Neuronal stem cell (in vitro differentiated cells): ENCODE data around the gene MPPED2.

Source experiments
- DNase-seq: peaks from one replicate; pipeline ENCODE4 v3.0.0-alpha.2; 2013; ENCODE audit warnings: low spot score
- H2AFZ ChIP-seq: one replicate; pipeline ENCODE4 v1.6.1; 2013; ENCODE audit warnings: mild to moderate bottlenecking, low read length, inconsistent platforms
- H2AK5ac ChIP-seq: 2 replicates; pipeline ENCODE4 v1.6.1; 2013; ENCODE audit warnings: low read depth, mild to moderate bottlenecking, inconsistent platforms, low read length, moderate library complexity, mixed read lengths
- H2BK120ac ChIP-seq: 2 replicates; pipeline ENCODE4 v1.6.1; 2013; ENCODE audit warnings: low read depth, mild to moderate bottlenecking, inconsistent platforms, low read length, moderate library complexity, mixed read lengths
- H2BK12ac ChIP-seq: one replicate; pipeline ENCODE4 v1.6.1; 2013; ENCODE audit warnings: low read length, inconsistent platforms
- H2BK15ac ChIP-seq: 2 replicates; pipeline ENCODE4 v1.6.1; 2013; ENCODE audit warnings: mild to moderate bottlenecking, low read length, inconsistent platforms, mixed read lengths
- H2BK5ac ChIP-seq: one replicate; pipeline ENCODE4 v1.6.1; 2013; ENCODE audit warnings: inconsistent platforms, mild to moderate bottlenecking, low read length, moderate library complexity
- H3K14ac ChIP-seq: one replicate; pipeline ENCODE4 v1.6.1; 2013; ENCODE audit warnings: low read length, inconsistent platforms
- H3K18ac ChIP-seq: 2 replicates; pipeline ENCODE4 v1.6.1; 2013; ENCODE audit warnings: low read length, inconsistent platforms
- H3K23ac ChIP-seq: 2 replicates; pipeline ENCODE4 v1.6.1; 2013; ENCODE audit warnings: low read depth, mild to moderate bottlenecking, mixed read lengths, low read length, inconsistent platforms; ENCODE audit not compliant: poor library complexity
- H3K27ac ChIP-seq: replicated peaks from 3 replicates; pipeline ENCODE4 v1.5.1; 2013; ENCODE audit warnings: low read length, inconsistent platforms
- H3K27me3 ChIP-seq, 3 experiments: 2 replicates each; pipeline ENCODE4 v1.6.1; 2013; ENCODE audit warnings: low read length in 3 of 3, mild to moderate bottlenecking in 2 of 3, inconsistent platforms in 1 of 3, low read depth in 1 of 3, mixed read lengths in 1 of 3, moderate library complexity in 1 of 3; ENCODE audit not compliant: control insufficient read depth in 3 of 3, insufficient read depth in 3 of 3
- H3K36me3 ChIP-seq, 2 donors: replicated peaks in 1 of 2; 2 replicates each; pipeline ENCODE4 v1.6.1; 2013; ENCODE audit warnings: low read length in 2 of 2; ENCODE audit not compliant: control insufficient read depth in 2 of 2, insufficient read depth in 2 of 2
- H3K4ac ChIP-seq: 2 replicates; pipeline ENCODE4 v1.6.1; 2013; ENCODE audit warnings: inconsistent platforms, mild to moderate bottlenecking, low read length, moderate library complexity
- H3K4me1 ChIP-seq, 2 donors: 1 replicate in 1 of 2; 2 replicates in 1 of 2; pipeline ENCODE4 v1.6.1; 2013; ENCODE audit warnings: low read length in 2 of 2, low read depth in 1 of 2; ENCODE audit not compliant: control insufficient read depth in 2 of 2, insufficient read depth in 1 of 2
- H3K4me2 ChIP-seq: one replicate; pipeline ENCODE4 v1.6.1; 2013; ENCODE audit warnings: mild to moderate bottlenecking, low read length, inconsistent platforms; ENCODE audit not compliant: insufficient read depth, poor library complexity, severe bottlenecking
- H3K4me3 ChIP-seq, 2 donors: 2 replicates each; pipeline ENCODE4 v1.5.1; 2013; ENCODE audit warnings: low read length in 2 of 2, mild to moderate bottlenecking in 2 of 2, inconsistent platforms in 1 of 2, moderate library complexity in 1 of 2
- H3K79me1 ChIP-seq: one replicate; pipeline ENCODE4 v1.6.1; 2013; ENCODE audit warnings: low read depth, mild to moderate bottlenecking, inconsistent platforms, low read length, moderate library complexity
- H3K9ac ChIP-seq: one replicate; pipeline ENCODE4 v1.6.1; 2013; ENCODE audit warnings: mild to moderate bottlenecking, low read depth, low read length, inconsistent platforms; ENCODE audit not compliant: poor library complexity
- H3K9me3 ChIP-seq, 2 donors: replicated peaks in 1 of 2; 2 replicates each; pipeline versions ENCODE3 to v1.6.1; 2013; ENCODE audit warnings: low read length in 2 of 2, mild to moderate bottlenecking in 2 of 2, inconsistent platforms in 1 of 2, low read depth in 1 of 2, mixed read lengths in 1 of 2, moderate library complexity in 1 of 2; ENCODE audit not compliant: control insufficient read depth in 2 of 2, insufficient read depth in 1 of 2
- H4K8ac ChIP-seq: one replicate; pipeline ENCODE4 v1.6.1; 2013; ENCODE audit warnings: low read depth, mild to moderate bottlenecking, inconsistent platforms, low read length, moderate library complexity
- H4K91ac ChIP-seq: one replicate; pipeline ENCODE4 v1.6.1; 2013; ENCODE audit warnings: low read length, low read depth, mild to moderate bottlenecking, inconsistent platforms; ENCODE audit not compliant: poor library complexity
- WGBS, 2 donors: extraction: QIAGEN DNeasy Blood & Tissue Kit; methylation state at CpG; one replicate each; pipeline ENCODE4 v1.1.7; 2013; ENCODE audit warnings: missing lambda C conversion rate in 2 of 2, mixed read lengths in 1 of 2; ENCODE audit not compliant: insufficient read length in 2 of 2, insufficient replicate concordance in 1 of 2; ENCODE audit errors: extremely low coverage in 2 of 2; 5-methylcytosine and 5-hydroxymethylcytosine counted together

Gene MPPED2

GRCh38 chr11:30501744-30502143 is 84.4 kb downstream of the MPPED2 start:
- DNase-seq = no peak
- Histone ChIP-seq H3K27ac (no peak overlapping the region), H3K4ac (no peak overlapping the region), H3K9ac (no peak overlapping the region), H3K4me3 (no peak overlapping the region), H2AFZ (no peak overlapping the region), H3K27me3 (no peaks in the 10 kb centered on the region), H3K79me1 (no peaks in the 10 kb centered on the region), H2BK120ac (no peak overlapping the region), H3K23ac (no peak overlapping the region), H4K8ac (no peak overlapping the region), H4K91ac (no peak overlapping the region), H3K18ac (no peak overlapping the region), H3K36me3 (no peaks in the 10 kb centered on the region), H3K9me3 (no peaks in the 10 kb centered on the region), H3K4me2 (no peak overlapping the region), H2AK5ac (no peak overlapping the region), H2BK12ac (no peak overlapping the region), H3K14ac (no peak overlapping the region), H2BK5ac (no peak overlapping the region), H3K4me1 (peaks cover 0 to 1% of the 10 kb centered on the region in 2 donors), H2BK15ac (no peak overlapping the region)
- no CpG with 5 or more reads among the region's 2 CpGs for WGBS, 2 donors

- H3K23ac ChIP-seq = no peak overlapping the region
- no peaks in the 10 kb centered on the region for H3K79me1 ChIP-seq
- H3K18ac ChIP-seq = no peak overlapping the region
- DNase-seq = no peak
- no peaks in the 10 kb centered on the region for H3K27me3 ChIP-seq
- H3K27ac ChIP-seq = no peak overlapping the region
- no peak overlapping the region for H3K4ac ChIP-seq
- peaks cover 0 to 1% of the 10 kb centered on the region in 2 donors for H3K4me1 ChIP-seq
- H3K9me3 ChIP-seq = no peaks in the 10 kb centered on the region
- H3K4me2 ChIP-seq = no peak overlapping the region
- no peak overlapping the region for H4K8ac ChIP-seq
- no peak overlapping the region for H2BK120ac ChIP-seq
- H2BK15ac ChIP-seq = no peak overlapping the region
- no CpG with 5 or more reads among the region's 1 CpG for WGBS, 2 donors
- no peak overlapping the region for H2BK12ac ChIP-seq
- no peak overlapping the region for H2AK5ac ChIP-seq
- no peak overlapping the region for H3K4me3 ChIP-seq
- H2AFZ ChIP-seq = no peak overlapping the region
- no peak overlapping the region for H4K91ac ChIP-seq
- H3K36me3 ChIP-seq = no peaks in the 10 kb centered on the region
- H2BK5ac ChIP-seq = no peak overlapping the region
- no peak overlapping the region for H3K14ac ChIP-seq
- no peak overlapping the region for H3K9ac ChIP-seq
Observed at GRCh38 chr11:30499940-30500339, 86.2 kb downstream of the MPPED2 start.

GRCh38 chr11:30497600-30497999 is 88.6 kb downstream of the MPPED2 start:
- H2AK5ac ChIP-seq = no peak overlapping the region
- H3K79me1 ChIP-seq = no peaks in the 10 kb centered on the region
- no peak overlapping the region for H2BK5ac ChIP-seq
- no peak overlapping the region for H4K8ac ChIP-seq
- no peak overlapping the region for H3K23ac ChIP-seq
- H3K18ac ChIP-seq = no peak overlapping the region
- no peak overlapping the region for H2BK120ac ChIP-seq
- H3K27me3 ChIP-seq = no peaks in the 10 kb centered on the region
- DNase-seq = no peak
- H3K14ac ChIP-seq = no peak overlapping the region
- no peaks in the 10 kb centered on the region for H3K36me3 ChIP-seq
- no peak overlapping the region for H3K4me3 ChIP-seq
- H3K4me2 ChIP-seq = no peak overlapping the region
- WGBS, 2 donors = no CpG with 5 or more reads among the region's 5 CpGs
- H3K9ac ChIP-seq = no peak overlapping the region
- H3K9me3 ChIP-seq = no peaks in the 10 kb centered on the region
- H2BK15ac ChIP-seq = no peak overlapping the region
- no peak overlapping the region for H3K27ac ChIP-seq
- H2AFZ ChIP-seq = no peak overlapping the region
- H2BK12ac ChIP-seq = no peak overlapping the region
- no peak overlapping the region for H4K91ac ChIP-seq
- H3K4ac ChIP-seq = no peak overlapping the region
- H3K4me1 ChIP-seq = no peaks in the 10 kb centered on the region

- Histone ChIP-seq H2BK5ac (no peak overlapping the region), H3K14ac (no peak overlapping the region), H3K9ac (no peak overlapping the region), H3K4me1 (no peaks in the 10 kb centered on the region), H2BK15ac (no peak overlapping the region), H4K8ac (no peak overlapping the region), H3K36me3 (no peaks in the 10 kb centered on the region), H2AK5ac (no peak overlapping the region), H3K23ac (no peak overlapping the region), H3K79me1 (no peaks in the 10 kb centered on the region), H2BK12ac (no peak overlapping the region), H3K27ac (no peak overlapping the region), H3K27me3 (no peaks in the 10 kb centered on the region), H2BK120ac (no peak overlapping the region), H3K4me3 (no peak overlapping the region), H3K9me3 (no peaks in the 10 kb centered on the region), H4K91ac (no peak overlapping the region), H3K4ac (no peak overlapping the region), H3K4me2 (no peak overlapping the region), H2AFZ (no peak overlapping the region), H3K18ac (no peak overlapping the region)
- no CpG with 5 or more reads among the region's 3 CpGs for WGBS, 2 donors
- DNase-seq = no peak
Observed at GRCh38 chr11:30496935-30497334, 89.2 kb downstream of the MPPED2 start.
